GM21576 (cell line): Measurements from ENCODE around the gene MYL3.

Experiments
- ATAC-seq: cut with Tn5 transposase; IDR thresholded peaks from one replicate; pipeline ENCODE4 v1.9.1; 2021; ENCODE audit warnings: mild to moderate bottlenecking, moderate library complexity; ENCODE audit not compliant: unreplicated experiment

The MYL3 gene

DNA sequence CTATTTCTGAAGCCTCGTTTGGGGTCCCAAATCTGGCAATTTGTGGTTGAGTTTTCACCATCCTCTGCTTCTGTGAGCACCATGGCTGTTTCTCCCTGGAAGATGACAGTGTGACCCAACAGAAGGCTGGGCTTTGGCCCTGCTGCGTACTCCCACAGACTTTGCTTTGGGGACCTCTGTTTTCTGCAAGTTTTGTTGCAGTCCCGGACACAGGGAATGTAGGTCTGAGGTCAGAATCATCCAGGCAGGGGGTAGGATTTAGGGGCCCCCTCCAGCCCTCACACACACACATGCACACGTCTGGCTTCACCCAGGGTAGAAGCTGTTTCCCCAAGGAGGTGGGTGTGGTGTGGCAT, 20.6 kb upstream of the MYL3 start:
- ATAC-seq, result no peak

GRCh38 chr3:46883054-46883829, 20.0 kb upstream of the MYL3 start:
- ATAC-seq, result no peak

DNA sequence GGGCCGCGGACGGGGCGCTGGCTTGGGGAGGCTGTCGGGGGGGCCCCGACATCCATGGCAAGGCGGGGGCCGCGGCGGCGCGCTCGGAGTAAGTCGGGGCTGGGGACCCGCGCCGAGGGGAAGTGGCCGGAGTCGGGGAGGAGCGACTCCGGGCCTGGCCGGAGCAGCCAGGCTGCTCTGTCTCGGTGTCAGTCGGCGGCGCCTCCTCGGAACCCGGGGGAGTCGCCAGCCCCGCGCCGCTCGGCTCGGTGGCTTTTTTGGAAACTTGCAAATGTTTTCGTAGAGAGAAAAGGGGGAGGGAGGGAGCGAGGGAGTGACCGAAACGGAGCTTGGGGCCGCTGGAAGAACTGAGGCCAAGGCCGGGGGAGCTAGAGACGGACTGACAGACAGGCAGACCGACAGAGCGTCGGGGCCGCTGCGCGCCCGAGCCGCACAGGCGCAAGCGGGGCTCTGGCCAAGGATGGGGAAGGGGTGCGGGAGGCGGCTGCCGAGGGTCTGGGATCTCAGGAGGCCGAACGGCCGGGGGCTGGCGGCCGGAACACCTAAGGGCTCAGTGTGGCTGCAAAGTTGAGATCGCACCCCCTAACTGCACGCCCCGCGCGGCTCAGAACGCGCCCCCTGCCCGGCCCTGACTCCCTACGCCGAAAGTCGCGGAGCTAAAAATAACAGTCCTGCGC, 19.3 kb upstream of the MYL3 start:
- no peak for ATAC-seq

DNA sequence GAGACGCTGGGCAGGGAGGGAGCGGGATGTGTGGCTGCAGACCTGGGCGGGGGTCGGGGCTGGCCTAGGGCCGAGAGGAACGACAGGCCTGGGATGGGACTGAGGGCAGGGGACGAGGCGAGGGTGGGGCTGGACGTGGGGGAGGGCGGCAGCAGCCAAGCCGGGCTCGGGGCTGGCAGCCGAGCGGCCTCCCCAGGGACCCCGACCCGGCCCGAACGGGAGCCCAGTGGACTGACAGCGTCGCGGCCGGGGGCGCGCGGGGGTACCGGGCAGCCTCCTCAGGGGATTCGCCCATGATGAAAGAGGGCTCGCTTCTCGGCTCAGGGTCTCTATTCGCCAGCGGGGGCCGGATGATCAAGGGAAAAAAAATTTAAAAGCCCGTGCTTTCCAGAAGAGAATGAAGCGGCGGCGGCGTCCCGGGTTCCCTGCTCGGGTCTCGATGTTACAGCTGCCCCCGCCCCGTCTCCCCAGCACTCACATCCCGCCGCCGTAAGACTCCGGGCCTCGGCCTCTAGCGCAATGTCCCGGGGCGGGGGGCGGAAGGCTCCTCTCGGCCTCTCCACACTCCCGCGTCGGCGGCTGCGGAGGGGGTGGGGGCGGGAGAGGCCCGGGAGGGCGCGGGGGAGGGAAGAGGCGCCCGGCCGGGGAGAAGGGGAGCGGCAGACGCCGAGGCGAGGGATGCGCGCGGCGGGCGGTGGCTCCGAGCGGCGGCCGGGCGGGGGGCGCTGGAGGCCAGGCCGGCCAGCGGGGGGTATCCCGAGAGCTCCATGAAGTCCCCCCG, 18.5 kb upstream of the MYL3 start:
- ATAC-seq, result no peak

- ATAC-seq, result no peak
These were observed 17.8 kb upstream of the MYL3 start for GRCh38 chr3:46880884-46881595.

GRCh38 chr3:46878781-46879436, 15.7 kb upstream of the MYL3 start:
- ATAC-seq, result no peak

- no peak for ATAC-seq
These were observed 14.3 kb upstream of the MYL3 start, which contains the start of gene PTH1R for GRCh38 chr3:46877406-46878125. Gene PTH1R (plus strand): TSS chr3:46877721. CDS start chr3:46883560, 5,839 bp downstream.

GRCh38 chr3:46876313-46877300, 13.4 kb upstream of the MYL3 start:
- ATAC-seq, result no peak

DNA sequence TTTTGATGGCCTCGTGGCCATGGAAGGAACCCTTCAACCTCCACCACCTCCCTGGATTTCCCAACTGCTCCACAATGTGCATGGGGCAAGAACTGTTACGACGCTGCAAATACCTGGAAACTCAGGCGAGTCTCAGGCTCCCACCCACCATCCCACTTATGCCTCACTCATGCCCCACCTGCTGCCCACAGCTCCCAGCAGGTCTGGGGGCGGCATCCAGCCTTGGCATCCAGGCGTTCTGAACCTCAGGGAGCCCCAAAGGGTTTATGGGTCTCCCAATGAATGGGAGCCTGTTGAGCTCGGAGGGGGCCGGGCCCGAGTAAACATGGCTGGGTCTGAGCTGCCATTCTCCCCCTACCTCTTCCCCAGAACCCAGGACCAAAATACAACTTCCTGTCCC, 12.3 kb upstream of the MYL3 start:
- no peak for ATAC-seq

DNA sequence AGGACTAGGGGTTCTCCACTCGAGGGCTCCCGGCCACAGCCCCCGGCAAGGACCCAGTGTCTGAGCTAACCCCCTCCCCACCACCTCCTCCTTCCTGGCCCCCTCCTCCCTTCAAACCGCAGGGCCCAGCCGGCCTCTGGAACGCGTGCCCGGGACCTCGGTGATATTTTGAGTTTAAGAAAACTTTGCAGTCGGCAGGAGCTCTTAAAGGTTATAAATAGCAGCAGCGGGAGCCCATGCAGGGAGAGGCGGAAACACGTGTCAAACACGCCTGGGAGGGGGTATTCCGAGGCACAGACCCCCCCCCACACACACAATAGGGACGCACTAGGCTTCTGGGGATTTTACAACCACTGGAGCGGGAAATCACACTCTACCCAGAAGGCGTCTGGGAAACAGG, 11.2 kb upstream of the MYL3 start:
- no peak for ATAC-seq

DNA sequence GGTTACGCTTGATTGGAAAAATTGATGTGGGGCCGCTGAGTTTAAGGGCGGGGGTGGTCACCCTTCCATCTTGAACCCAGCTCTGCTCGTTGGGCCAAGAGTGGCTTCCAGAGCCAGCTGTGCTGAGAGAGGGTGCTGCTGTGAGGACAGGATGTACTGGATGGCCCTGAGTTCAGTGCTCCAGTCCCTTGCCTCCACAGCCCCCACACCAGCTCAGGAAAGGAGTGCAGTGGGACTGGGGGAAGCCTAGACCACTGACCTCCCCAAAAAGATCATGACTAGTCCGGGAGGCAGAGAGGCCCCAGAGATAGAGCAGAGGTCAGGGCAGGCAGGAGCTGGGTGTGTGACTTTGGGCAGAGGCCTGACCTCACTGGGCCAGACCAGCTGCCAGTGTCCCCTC, 10.3 kb upstream of the MYL3 start:
- no peak for ATAC-seq

DNA sequence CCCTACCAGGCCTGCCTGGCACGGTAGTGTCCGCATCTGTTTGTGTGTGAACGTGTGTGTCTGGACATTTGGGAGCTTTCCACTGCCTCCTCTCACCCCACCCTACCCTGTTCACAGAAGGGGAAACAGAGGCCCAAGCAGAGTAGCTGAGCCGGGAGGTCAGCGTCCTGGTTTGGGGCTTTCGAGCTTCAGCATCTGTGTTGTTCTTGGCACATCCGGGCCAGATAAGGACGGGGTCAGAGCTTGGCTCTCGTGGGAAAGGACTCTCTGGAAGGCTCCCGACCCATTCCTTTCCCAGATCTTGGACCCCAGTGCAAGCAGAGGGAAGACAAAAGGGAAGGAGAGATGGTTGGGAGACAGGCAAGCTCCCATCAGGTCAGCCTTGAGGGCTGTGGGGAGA, 8.0 kb upstream of the MYL3 start:
- ATAC-seq, result no peak

- no peak for ATAC-seq
These were observed 7.4 kb upstream of the MYL3 start for GRCh38 chr3:46870651-46871050.

DNA sequence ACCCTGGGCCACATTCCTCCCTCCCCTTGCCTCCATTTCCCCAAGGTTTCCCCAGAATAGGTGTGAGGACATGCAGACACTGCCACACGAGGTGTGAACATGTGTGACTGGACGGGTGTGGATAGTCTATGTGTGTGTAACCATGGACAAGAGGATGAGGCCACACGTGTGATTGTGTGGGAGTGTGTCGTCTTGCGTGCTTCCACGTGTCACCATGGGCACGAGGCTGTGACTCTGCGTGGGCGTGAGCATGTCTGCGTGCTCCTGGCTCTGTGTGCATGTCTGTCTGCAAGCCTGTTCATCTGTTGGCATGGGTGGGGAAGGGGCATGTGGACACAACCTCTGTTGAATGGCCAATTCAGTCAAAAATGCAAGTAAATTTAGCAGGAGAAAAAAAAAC, 6.2 kb upstream of the MYL3 start:
- no peak for ATAC-seq

- no peak for ATAC-seq
These were observed 5.7 kb upstream of the MYL3 start for GRCh38 chr3:46868948-46869347.

GRCh38 chr3:46868287-46868686, 5.0 kb upstream of the MYL3 start:
- no peak for ATAC-seq

DNA sequence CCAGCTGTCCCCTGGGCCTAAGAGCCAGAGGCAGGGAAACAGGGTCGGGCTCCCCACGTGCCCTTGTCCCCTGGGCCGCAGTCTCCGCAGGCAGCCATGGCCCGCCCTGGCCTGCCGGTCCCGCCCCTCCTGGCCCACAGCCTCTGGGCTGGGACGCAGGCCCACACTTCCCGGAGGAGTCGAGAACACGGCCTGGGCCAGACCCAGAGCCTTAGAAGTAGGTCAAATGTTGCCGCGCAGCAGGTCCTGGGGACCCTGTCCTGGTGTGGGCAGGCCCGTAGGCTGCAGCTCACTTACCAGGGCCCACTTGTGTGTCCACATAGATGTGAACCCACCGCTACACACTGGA, 4.3 kb upstream of the MYL3 start:
- ATAC-seq, result no peak

- no peak for ATAC-seq
These were observed 3.7 kb upstream of the MYL3 start for GRCh38 chr3:46866720-46867549.
